Measurements from ENCODE around the gene SMIM13. TPM values are rescaled to one million over a fixed set of nuclear protein-coding genes. Genes with fewer than 3 reads are reported as not detected.
A peak's percentile ranks its signal among the peaks of the same experiment; 100 is the strongest.

Gene SMIM13
- total RNA-seq, 1 donor from 2014 or later = 17.2 TPM

DNA sequence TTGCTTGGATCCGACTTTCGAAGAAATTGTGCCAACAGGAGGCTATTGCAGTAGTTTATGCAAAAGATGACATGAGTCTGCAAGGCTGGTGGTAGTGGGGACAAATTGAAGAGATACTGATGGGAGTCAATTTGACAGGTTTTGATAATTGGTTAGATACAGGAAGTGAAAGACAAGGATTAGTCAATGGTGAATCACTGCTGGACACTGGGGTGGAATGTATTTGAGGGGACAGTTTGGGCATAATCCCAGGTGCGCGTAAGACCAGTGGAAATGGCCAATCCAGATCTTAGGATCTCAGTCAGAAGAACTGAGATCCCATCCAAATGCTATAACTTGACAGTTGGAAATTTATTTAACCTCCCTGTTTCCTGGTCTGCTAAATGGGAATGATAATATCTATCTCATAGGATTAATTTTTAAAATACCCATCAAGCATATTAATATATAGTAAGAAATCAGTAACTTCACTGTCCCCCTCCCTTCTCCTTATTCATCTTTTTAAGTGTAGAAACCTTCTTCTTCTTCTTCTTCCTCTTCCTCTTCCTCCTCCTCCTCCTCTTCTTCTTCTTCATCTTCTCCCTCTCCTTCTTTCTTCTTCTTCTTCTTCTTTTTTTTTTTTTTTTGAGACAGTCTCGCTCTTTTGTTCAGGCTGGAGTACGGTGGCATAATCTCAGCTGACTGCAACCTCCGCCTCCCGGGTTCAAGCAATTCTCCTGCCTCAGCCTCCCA, 48.8 kb downstream of the SMIM13 start:
- ATAC-seq (no peak), DNase-seq (ENCODE audit: low spot score) (no peak)
- intact Hi-C loops (cut with DNase I) = no loop called here

DNA sequence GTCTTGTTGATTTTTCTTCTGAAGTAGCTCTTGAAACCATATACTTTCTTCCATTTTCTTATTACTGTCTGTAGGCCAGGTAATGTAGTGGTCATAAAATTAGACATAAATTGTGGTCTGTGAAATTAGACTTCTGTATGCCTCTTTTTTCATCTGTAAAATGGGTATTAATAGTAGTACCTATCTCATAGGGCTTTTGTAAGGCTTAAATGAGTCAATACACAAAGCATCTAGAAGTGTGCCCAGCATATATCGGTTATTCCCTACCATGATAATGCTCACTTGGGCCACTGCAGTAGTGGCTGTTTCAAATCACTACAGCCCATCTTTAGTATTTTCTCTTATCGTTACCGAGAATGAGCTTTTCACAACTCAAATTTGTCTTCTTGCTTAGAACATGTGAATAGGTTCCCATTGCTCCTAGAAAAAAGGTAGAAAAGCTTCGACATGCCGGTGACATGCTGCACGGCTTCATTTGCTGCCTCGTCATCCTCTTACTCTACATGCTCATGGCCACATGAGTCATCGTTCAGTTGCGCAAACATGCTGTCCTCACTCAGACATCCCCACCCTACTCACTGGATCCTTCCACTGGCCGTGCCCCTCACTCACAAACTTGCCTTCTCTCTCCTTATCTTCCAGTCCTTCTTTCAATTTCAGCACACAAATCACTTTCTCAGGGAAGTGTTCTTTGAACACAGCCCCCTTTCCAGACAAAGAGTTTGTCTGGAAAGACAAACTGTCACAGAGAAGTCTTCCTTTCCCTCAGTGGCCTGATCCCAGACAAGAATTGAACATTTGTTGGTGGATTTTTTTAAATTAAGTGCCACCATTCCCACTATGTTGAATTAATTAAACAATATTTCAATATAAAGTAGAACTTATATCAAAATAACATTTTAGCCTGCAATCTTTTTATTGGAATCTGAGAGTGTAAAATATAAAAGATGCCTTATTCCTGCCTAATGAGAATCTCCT, 50.0 kb downstream of the SMIM13 start:
- intact Hi-C loops (cut with DNase I) = no loop called here
- DNase-seq (ENCODE audit: low spot score) (peak; percentile 66), ATAC-seq (peak; percentile 69)

DNA sequence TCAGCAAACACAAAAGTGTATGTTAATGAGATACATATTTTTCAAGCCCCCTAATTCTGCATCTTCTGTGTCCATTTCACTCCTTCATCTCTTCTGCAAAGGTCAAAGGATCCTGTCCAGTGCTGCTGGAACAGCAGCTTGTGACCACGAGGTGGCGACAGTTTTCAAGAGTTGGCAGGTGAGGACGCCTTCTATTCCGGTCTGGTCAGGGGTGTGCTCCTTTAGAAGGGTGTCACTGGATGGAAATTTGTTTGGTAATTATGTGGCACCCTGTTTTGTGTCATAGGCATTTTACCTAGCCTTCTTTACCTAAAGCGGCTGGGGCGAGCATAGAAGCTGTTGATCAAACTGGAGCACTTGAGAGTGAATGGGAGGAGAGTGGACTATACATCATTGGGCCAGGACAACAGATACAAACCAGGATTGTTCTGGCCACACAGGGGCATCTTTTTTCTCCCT, 50.8 kb downstream of the SMIM13 start:
- intact Hi-C loops (cut with DNase I) = no loop called here
- peak; percentile 96 for ATAC-seq
- DNase-seq (ENCODE audit: low spot score) = peak; percentile 90

DNA sequence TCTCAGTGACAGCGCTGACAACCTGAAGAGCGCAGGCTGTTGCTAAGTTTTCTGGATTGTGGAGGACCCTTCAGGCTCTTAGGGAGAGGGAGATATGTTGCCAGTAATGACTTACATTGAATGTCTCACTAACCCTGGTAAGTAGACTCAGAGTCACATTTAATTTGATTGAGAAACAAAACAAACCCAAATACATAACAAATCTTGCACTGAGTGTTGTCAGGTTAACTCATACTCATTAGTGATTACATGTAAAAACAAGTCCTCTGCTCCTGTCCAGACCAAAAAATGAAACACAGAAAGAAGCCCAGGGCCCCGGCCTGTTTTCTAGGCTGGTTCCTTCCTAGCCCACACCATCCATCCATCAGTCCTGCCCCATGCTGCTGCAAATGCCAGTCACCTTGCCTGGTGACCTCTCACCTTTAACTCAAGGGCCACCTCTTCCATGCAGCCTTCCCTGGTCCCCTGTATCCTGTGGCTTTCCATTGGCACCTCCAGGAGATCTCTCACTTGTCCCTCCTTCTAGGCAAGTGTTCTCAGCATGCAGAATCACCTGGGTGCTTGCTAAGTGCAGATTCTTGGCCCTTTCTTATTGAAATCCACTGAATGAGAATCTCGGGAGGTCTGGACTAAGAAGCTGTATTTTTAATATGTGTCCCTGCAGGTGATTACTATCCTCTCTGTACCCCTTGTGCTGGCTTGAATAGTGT, 52.6 kb downstream of the SMIM13 start:
- ATAC-seq = no peak
- DNase-seq (ENCODE audit: low spot score) = no peak
- intact Hi-C loops (cut with DNase I) = loop anchor here (5.0 kb wide), 1 partner anchor 351 kb away; no protein-coding TSS in a partner anchor

DNA sequence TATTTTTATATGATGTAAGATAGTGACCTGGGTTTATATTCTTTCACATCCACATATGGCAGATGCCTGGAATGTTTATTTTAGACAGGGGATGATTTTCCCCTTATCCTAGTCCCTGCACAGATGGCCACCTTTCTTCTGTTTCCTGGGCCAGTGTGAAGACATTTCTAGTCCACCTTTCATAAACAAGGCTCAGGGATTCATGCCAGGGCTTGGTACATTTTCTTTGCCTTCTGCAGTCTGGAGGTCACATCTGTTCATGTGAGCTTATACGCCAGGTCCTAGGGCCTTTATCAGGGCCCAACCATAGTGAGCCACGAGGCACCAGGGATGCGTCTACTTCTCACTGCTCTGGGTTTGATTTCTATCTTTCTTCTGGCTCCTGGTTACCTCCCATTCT, 55.9 kb downstream of the SMIM13 start:
- no peak for ATAC-seq
- no peak for DNase-seq (ENCODE audit: low spot score)
- intact Hi-C loops (cut with DNase I) = loop anchor here (5.0 kb wide), 1 partner anchor 348 kb away; no protein-coding TSS in a partner anchor

DNA sequence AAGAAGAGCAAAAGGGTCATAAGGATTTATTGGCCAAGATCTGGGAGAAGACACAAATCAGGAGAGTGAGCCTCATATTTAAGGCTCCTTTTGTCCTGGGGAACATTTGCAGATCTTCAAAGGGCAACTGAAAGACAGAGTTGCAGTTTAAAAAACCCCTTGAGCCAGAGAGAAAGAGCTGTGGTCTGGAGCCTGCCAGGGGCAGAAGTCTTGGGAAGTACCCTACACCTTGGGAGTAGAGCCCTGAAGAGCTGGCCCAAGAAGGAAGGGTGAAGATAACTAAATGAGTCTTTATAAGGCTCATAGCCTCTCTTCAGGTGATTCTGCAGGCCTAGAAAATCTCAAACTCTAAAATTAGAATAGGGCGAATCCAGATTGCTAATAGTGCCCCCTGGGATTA, 57.9 kb downstream of the SMIM13 start:
- intact Hi-C loops (cut with DNase I) = no loop called here
- no peak for DNase-seq (ENCODE audit: low spot score)
- no peak for ATAC-seq

DNA sequence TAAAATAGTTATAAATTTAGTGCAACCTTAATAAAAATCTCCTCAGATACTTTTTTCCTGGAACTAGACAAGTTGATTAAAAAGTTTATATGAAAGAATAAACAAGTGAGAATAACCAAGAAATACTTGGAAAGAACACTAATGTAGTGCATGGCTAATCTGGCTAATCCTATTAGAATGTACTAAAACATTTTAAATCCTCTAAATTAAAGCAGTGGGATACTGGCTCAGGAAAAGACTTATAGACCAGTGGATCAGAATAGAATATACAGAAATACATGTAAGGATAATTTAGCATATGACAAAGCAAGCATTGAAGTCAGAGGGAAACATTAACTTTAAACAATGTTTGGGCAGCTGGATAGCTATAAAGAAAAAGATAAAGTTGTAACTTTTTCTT, 58.9 kb downstream of the SMIM13 start:
- DNase-seq (ENCODE audit: low spot score) (no peak), ATAC-seq (no peak)
- intact Hi-C loops (cut with DNase I) = no loop called here

DNA sequence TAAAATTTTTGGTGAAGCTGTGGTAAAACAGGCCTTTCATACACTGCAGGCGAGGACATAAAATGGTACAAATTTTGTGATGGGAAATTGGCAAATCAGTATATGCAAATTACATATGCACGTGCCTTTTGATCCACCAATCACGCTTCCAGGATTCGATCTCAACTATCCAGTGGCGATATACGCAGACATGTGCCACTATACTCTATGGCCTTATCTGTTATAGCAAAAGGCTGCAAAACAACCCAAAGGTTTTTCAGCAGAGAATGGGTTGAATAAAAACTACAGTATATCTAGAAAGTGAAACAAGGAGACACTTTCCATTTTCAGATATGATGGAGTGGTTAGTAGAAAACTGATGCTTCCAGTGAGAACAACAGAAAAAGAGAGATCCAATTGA, 59.8 kb downstream of the SMIM13 start:
- no peak for DNase-seq (ENCODE audit: low spot score)
- ATAC-seq = no peak
- intact Hi-C loops (cut with DNase I) = no loop called here

DNA sequence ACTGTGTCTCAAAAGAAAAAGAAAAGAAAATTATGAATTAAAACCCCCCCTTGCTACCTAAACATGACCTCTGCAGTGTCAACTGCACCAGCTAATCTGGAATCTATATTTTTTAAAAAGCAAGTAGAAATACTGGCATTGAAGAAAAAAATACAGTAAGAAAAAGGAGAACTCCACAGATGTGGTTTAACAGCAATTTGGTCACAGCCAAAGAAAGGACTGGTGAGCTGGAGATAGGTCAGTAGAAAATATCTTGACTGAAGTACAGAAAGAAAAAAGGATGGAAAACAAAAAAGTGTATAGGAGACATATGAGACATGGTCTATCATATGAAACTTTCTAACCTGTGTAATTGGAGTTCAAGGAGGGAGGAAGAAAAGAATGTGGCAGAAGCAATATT, 62.0 kb downstream of the SMIM13 start:
- DNase-seq (ENCODE audit: low spot score) (no peak), ATAC-seq (no peak)
- intact Hi-C loops (cut with DNase I) = no loop called here

DNA sequence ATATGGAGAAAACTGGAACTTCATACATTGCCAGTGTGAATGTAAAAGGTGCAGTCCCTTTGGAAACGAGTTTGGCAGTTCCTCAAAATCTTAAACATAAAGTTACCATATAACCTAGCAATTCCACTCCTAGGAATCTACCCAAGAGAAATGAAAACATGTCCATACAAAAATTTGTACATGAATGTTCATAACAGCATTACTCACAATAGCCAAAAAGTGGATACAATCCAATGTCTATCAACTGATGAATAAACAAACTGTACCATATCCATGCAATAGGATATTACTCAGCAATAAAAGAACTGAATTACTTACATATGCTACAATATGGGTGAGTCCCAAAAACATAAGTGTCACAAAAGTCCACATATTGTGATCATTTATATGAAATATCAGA, 66.6 kb downstream of the SMIM13 start:
- ATAC-seq = no peak
- DNase-seq (ENCODE audit: low spot score) = no peak
- intact Hi-C loops (cut with DNase I) = no loop called here

DNA sequence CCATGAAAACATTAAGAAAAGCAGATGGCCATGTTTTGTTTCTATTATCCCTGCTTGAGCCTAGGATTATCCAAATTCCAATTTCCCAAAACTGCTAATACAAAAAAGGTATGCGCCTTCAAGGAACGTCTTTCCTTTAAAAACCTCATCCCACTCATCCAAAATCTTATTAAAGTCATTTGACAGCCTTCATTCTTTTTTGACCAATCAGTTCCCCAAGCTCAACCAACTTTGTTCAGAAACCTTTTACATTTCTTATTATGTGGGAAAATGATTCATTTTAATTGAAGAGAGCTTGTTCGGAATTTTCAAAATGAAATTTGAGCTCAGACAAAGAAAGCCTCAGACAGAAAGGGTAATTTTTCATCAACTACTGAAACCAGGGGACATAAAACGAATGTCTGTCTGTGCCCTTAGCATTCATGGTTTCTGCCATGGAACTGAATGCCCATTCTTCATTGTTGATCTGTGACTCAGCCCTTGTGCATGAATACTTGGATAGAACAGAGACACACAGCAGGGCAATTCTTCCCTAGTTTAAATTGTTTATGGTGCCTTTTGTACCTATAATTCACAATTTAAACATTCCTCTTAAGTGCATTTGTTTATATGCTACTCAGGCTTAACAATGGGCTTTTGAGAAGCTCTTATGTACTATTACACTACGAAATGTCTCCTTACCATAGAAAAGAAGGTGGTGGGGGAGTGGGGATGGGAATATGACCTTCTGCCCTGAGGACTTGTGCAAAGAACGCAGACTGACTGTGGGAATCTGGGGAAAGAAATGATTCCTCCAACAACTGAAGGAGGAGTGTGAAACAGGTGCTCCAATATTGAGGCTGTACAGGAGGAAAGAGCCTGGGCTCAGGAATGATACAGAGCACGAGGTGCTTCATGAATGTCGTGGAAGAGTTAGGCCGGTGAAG, 67.7 kb downstream of the SMIM13 start:
- DNase-seq (ENCODE audit: low spot score) (no peak), ATAC-seq (no peak)
- intact Hi-C loops (cut with DNase I) = no loop called here

DNA sequence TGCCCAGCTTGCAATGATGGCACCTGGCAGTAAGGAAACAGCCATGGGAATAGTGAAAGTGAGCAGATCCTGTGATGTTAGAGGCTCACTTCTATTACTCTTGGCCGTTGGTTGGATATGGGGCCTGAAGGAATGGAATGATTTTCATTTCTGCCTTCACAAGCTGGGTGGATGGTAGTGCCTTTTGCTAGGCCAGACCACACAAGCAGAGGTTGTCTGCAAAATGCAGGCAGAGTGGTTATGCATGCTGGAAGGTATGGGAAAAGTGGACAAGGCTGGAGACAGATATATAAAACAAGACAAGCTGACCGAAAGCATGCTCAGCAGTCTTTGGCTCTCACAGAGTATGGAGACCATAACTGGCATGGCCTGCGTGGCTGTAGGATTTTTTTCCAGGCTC, 68.6 kb downstream of the SMIM13 start:
- intact Hi-C loops (cut with DNase I) = no loop called here
- DNase-seq (ENCODE audit: low spot score) = no peak
- no peak for ATAC-seq

DNA sequence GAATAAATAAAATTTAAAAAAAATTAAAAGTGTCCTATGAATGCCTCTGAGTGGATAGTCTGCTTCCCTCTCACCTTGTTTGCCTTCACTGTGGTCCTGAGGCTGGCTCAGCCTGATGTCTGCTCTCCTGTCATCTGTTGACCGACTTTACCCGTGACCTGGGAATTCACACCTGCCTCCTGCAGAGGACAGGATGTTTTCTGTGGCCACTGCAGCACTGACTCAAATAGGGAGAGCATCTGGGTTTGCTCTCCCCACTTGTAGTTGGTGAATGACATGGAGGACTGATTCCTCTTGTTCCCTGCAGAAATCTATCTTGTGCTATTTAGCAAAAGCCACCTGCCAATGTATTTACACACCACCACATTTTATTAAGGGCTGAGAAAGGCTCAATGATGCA, 70.3 kb downstream of the SMIM13 start:
- no peak for ATAC-seq
- no peak for DNase-seq (ENCODE audit: low spot score)
- intact Hi-C loops (cut with DNase I) = no loop called here

DNA sequence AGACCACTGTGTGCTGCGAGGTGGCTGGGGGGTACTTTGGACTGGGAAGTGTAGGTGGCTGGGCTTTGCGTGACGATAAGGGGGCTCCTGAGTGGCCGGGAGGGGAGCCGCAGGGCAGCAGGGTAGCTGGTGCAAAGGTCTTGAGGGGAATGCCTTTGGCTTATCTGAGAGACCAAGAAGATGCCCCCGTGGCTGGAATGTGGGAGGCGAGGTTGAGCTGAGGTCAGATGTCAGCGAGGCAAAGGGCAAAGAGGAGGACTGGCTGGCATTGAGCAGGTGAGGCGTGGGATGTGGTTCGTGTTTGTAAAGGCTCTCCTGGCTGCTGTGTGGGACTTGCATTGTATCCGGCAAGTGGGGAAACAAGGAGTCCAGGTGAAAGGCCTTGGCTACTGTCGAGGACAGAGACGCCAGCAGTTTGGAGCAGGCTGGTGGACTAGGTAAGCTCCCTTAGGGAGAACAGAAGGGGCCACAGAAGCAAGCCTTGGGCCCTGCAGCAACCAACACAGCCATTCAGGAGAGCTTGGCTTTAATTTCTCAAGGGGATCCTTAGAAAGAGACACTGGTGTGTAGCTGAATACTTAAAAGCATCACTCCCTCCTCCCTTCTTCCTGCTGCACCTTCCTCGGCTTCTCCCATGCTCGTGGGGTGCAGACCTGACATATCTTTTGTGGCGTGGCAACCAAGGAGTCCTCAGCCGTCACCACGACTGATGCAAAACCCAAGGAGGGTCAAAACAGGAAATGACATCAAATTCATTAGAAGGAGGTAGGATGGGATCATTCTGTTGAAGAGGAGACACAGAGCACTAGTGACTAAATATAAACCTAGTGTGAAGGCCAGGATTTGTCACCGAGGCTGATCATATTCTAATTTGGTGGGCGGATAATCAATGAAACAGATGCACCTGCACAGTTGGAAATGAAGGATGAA, 71.3 kb downstream of the SMIM13 start:
- intact Hi-C loops (cut with DNase I) = no loop called here
- no peak for ATAC-seq
- DNase-seq (ENCODE audit: low spot score) = no peak

DNA sequence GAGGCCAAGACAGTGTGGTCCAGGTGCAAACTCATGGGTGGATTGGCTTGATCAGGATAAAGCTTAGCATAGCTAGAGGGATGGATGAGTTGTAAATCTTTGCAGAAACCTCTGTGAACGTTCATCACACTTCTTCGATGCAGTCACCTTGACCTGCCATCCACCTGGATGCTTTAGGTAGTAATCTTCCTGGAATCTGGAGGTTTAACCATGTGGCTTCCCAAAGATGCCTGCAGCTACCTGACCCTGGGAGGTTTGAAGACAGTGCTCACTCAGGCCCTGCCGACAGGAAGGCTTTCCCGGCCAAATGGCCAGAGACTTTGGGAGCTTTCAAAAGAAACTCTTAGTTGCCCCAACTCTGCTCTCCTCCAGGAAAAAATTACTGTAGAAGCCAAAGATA, 73.3 kb downstream of the SMIM13 start:
- DNase-seq (ENCODE audit: low spot score) (no peak), ATAC-seq (no peak)
- intact Hi-C loops (cut with DNase I) = no loop called here

DNA sequence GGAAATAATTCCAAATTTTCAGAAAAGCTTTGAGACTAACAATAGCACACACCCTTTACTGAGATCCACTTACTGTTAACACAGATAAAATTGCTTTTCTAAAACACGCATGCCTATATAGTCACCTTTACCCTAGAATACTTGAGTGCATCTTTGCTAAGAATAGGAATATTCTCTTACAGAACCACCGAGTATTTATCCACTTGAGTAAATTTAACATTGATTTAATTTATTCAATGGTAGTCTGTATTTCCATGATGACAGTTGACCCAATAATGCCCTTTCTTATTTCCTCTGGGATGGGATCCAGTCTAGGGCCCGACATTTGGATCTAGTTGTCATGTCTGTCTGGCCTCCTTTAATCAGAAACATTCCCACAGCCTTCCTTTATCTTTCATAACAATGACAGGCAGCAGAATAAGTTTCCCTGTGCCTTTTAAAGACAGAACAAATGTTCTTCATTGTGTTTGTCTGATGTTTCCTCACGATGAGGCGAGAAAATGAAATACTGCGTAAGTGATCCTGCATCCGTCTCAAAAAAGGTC, 74.5 kb downstream of the SMIM13 start:
- DNase-seq (ENCODE audit: low spot score) (no peak), ATAC-seq (no peak)
- intact Hi-C loops (cut with DNase I) = no loop called here

DNA sequence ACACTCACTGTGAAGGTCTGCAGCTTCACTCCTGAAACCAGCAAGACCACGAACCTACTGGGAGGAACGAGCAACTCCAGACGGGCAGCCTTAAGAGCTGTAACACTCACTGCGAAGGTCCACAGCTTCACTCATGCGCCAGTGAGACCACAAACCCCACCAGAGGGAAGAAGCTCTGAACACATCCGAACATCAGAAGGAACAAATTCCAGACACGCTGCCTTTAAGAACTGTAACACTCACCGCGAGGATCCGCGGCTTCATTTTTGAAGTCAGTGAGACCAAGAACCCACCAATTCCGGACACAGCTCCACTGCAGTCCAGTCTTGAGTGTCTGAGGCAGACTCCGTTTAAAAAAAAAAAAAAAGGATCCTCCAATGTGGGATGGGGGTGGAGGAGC, 78.3 kb downstream of the SMIM13 start:
- DNase-seq (ENCODE audit: low spot score) (no peak), ATAC-seq (no peak)
- intact Hi-C loops (cut with DNase I) = no loop called here
